ENCODE measurements around the gene CHRNA3. TPM values are rescaled to one million over a fixed set of nuclear protein-coding genes. Genes with fewer than 3 reads are reported as not detected.

The CHRNA3 gene
- total RNA-seq: 10 to 100 TPM in 3 of 4 donors, 1 to 10 TPM in 1; 5.4 to 13.8 (median 10.7) TPM
- polyA plus RNA-seq: 1 to 10 TPM in 1 of 3 donors, under 1 TPM in 2; 0.23 to 6.9 (median 0.60) TPM

- TF ChIP-seq POLR2A (IDR thresholded peaks at IDR 0.05) (no peak), EP300 (IDR thresholded peaks at IDR 0.05) (no peak), CTCF (IDR thresholded peaks at IDR 0.05) (no peak), POLR2AphosphoS5 (IDR thresholded peaks at IDR 0.05) (no peak)
- H3K4me1 ChIP-seq: peaks cover 0 to 33% (median 27%) of the 10 kb centered on the region in 4 donors
- peaks cover 0 to 32% (median 12%) of the 10 kb centered on the region in 3 donors for H3K27me3 ChIP-seq
- no peaks in the 10 kb centered on the region for H3K9me3 ChIP-seq
- H3K36me3 ChIP-seq: no peaks in the 10 kb centered on the region
- intact Hi-C loops (cut with DNase I): no loop called here
- peak within 1 kb of the TSS; percentile 32 to 58 (median 45) for H3K4me3 ChIP-seq
- H3K27ac ChIP-seq: peak within 1 kb of the TSS in 2 of 4 donors; percentile 65 to 81
- DNase-seq: no peak
- WGBS, 2 donors: 3% methylated on average over 102 of the region's 102 CpGs
Measured at GRCh38 chr15:78620527-78621421, at the start of gene CHRNA3. CHRNA3 (minus strand) TSS chr15:78620996; CDS start chr15:78620794, 202 bp downstream.

- intact Hi-C loops (cut with DNase I): no loop called here
- Histone ChIP-seq H3K27ac (no peak overlapping the region), H3K4me3 (no peak overlapping the region), H3K9me3 (peaks cover 0 to 3% (median 0%) of the 10 kb centered on the region in 4 donors), H3K27me3 (no peaks in the 10 kb centered on the region), H3K36me3 (no peaks in the 10 kb centered on the region), H3K4me1 (peaks cover 0 to 7% (median 2%) of the 10 kb centered on the region in 4 donors)
- WGBS, 2 donors: 46 to 65% methylated on average over 2 of the region's 2 CpGs
- DNase-seq: no peak
- TF ChIP-seq POLR2A (IDR thresholded peaks at IDR 0.05) (no peak), EP300 (IDR thresholded peaks at IDR 0.05) (no peak), POLR2AphosphoS5 (IDR thresholded peaks at IDR 0.05) (no peak), CTCF (IDR thresholded peaks at IDR 0.05) (no peak)
Measured at GRCh38 chr15:78668987-78669386, 48.2 kb upstream of the CHRNA3 start.

- Histone ChIP-seq H3K9me3 (no peaks in the 10 kb centered on the region), H3K27ac (no peak overlapping the region), H3K27me3 (no peaks in the 10 kb centered on the region), H3K4me3 (no peak overlapping the region), H3K36me3 (no peaks in the 10 kb centered on the region), H3K4me1 (peaks cover 0 to under 1% (median under 1%) of the 10 kb centered on the region in 4 donors)
- intact Hi-C loops (cut with DNase I): no loop called here
- 90 to 91% methylated on average over 8 of the region's 8 CpGs for WGBS, 2 donors
- no peak for TF ChIP-seq CTCF (IDR thresholded peaks at IDR 0.05)
- TF ChIP-seq EP300 (IDR thresholded peaks at IDR 0.05): no peak
- no peak for TF ChIP-seq POLR2A (IDR thresholded peaks at IDR 0.05)
- no peak for TF ChIP-seq POLR2AphosphoS5 (IDR thresholded peaks at IDR 0.05)
- DNase-seq: no peak
Measured at GRCh38 chr15:78667578-78668236, 46.9 kb upstream of the CHRNA3 start.

- Histone ChIP-seq H3K9me3 (no peaks in the 10 kb centered on the region), H3K36me3 (no peaks in the 10 kb centered on the region), H3K4me1 (no peaks in the 10 kb centered on the region), H3K27ac (no peak overlapping the region), H3K27me3 (no peaks in the 10 kb centered on the region), H3K4me3 (no peak overlapping the region)
- intact Hi-C loops (cut with DNase I): no loop called here
- WGBS, 2 donors: 84 to 86% methylated on average over 6 of the region's 6 CpGs
- DNase-seq: no peak
- no peak for TF ChIP-seq EP300 (IDR thresholded peaks at IDR 0.05)
Measured at GRCh38 chr15:78666010-78666409, 45.2 kb upstream of the CHRNA3 start.

GRCh38 chr15:78663703-78664102 lies 42.9 kb upstream of the CHRNA3 start:
- TF ChIP-seq CTCF (IDR thresholded peaks at IDR 0.05): no peak
- no peak for TF ChIP-seq POLR2A (IDR thresholded peaks at IDR 0.05)
- no peak for TF ChIP-seq EP300 (IDR thresholded peaks at IDR 0.05)
- no peak for TF ChIP-seq POLR2AphosphoS5 (IDR thresholded peaks at IDR 0.05)
- H3K27me3 ChIP-seq: no peaks in the 10 kb centered on the region
- no peaks in the 10 kb centered on the region for H3K9me3 ChIP-seq
- no peak overlapping the region for H3K27ac ChIP-seq
- 66 to 73% methylated on average over 1 of the region's 1 CpG for WGBS, 2 donors
- no peaks in the 10 kb centered on the region for H3K4me1 ChIP-seq
- no peaks in the 10 kb centered on the region for H3K36me3 ChIP-seq
- no peak for DNase-seq
- no peak overlapping the region for H3K4me3 ChIP-seq
- intact Hi-C loops (cut with DNase I): no loop called here
